ENCODE measurements around the gene SLC17A5.

The SLC17A5 gene

DNA sequence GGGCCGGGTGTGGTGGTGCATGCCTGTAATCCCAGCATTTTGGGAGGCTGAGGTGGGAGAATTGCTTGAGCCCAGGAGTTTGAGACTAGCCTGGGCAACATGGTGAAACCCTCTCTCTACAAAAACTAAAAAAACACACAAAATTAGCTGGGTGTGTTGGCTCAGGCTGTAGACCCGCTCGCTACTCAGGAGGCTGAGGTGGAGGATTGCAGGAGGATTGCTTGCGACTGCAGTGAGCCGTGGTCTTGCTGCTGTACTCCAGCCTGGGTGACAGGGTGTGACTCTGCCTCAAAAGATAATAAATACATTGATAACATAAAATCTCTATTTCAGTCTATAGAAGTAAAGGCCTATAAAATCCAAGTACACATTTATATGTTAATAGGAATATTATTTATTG, 49.3 kb downstream of the SLC17A5 start:
- no peak overlapping the region for H3K27ac ChIP-seq
- no peaks in the 10 kb centered on the region for H3K9me3 ChIP-seq (ENCODE audit: severe bottlenecking)
- TF ChIP-seq, protein P1, sequence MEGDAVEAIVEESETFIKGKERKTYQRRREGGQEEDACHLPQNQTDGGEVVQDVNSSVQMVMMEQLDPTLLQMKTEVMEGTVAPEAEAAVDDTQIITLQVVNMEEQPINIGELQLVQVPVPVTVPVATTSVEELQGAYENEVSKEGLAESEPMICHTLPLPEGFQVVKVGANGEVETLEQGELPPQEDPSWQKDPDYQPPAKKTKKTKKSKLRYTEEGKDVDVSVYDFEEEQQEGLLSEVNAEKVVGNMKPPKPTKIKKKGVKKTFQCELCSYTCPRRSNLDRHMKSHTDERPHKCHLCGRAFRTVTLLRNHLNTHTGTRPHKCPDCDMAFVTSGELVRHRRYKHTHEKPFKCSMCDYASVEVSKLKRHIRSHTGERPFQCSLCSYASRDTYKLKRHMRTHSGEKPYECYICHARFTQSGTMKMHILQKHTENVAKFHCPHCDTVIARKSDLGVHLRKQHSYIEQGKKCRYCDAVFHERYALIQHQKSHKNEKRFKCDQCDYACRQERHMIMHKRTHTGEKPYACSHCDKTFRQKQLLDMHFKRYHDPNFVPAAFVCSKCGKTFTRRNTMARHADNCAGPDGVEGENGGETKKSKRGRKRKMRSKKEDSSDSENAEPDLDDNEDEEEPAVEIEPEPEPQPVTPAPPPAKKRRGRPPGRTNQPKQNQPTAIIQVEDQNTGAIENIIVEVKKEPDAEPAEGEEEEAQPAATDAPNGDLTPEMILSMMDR (IDR thresholded peaks at IDR 0.05; ENCODE audit: low read depth, low read length) = no peak
- no peak overlapping the region for H3K4me3 ChIP-seq (ENCODE audit: low read depth, low read length)
- H3K36me3 ChIP-seq = peaks cover 6% of the 10 kb centered on the region
- H3K27me3 ChIP-seq (ENCODE audit: insufficient read depth, low read depth, severe bottlenecking) = no peaks in the 10 kb centered on the region
- DNase-seq = no peak

DNA sequence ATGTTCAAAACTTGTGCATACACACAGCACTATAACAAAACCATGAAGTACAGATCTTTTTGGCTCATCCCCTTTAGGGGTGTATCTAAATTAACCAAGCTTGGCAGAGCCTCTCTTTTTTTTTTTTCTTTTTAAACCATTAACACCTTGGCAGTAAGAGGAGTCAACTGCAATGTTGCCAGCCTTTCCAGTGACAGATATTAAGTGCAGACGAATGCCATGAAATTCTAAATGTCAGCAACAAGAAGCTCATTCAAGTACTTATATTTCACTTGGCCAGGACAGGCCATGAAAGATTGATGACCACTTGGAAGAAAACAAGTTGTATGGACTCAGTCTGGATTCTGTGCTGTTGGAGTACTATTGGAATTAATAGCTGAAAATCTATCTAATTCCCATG, 49.8 kb downstream of the SLC17A5 start:
- DNase-seq = no peak
- H3K27ac ChIP-seq = no peak overlapping the region
- TF ChIP-seq, protein P1 (IDR thresholded peaks at IDR 0.05; ENCODE audit: low read depth, low read length) = no peak

DNA sequence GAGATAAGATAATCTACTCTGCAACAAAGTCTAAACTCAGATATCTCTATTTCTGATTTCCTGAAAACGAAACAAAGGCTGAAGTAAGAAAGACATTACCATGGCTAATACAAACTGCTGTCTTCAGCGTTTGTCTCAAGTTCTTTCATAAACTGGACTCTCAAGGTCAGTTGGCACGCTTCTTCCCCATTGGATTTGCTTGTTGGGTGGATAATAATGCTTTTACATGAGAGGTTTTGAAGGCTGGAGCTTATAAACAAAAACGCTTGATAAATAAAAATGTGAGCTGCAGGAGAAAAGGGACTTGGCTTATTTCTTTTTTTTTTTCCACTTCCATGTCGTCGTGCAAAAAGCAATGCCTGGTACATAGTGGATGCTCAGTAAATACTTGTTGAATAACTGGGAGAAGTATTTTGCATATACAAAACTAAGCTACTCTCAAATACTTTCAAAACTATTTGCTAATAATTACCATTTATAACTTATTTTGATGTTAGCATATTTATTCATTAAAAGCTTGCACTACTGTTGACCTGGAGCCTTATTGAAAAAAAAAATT, 67.3 kb downstream of the SLC17A5 start:
- DNase-seq = no peak
- TF ChIP-seq, protein P1 (IDR thresholded peaks at IDR 0.05; ENCODE audit: low read depth, low read length) = no peak
- Histone ChIP-seq H3K36me3 (no peaks in the 10 kb centered on the region), H3K27ac (no peak overlapping the region), H3K27me3 (ENCODE audit: insufficient read depth, low read depth, severe bottlenecking) (no peaks in the 10 kb centered on the region), H3K9me3 (ENCODE audit: severe bottlenecking) (no peaks in the 10 kb centered on the region), H3K4me3 (ENCODE audit: low read depth, low read length) (no peak overlapping the region)

More for the DNA sequence above, 49.8 kb downstream of the SLC17A5 start:
- Histone ChIP-seq H3K36me3 (peaks cover 6% of the 10 kb centered on the region), H3K9me3 (ENCODE audit: severe bottlenecking) (no peaks in the 10 kb centered on the region), H3K27me3 (ENCODE audit: insufficient read depth, low read depth, severe bottlenecking) (no peaks in the 10 kb centered on the region), H3K4me3 (ENCODE audit: low read depth, low read length) (no peak overlapping the region)

DNA sequence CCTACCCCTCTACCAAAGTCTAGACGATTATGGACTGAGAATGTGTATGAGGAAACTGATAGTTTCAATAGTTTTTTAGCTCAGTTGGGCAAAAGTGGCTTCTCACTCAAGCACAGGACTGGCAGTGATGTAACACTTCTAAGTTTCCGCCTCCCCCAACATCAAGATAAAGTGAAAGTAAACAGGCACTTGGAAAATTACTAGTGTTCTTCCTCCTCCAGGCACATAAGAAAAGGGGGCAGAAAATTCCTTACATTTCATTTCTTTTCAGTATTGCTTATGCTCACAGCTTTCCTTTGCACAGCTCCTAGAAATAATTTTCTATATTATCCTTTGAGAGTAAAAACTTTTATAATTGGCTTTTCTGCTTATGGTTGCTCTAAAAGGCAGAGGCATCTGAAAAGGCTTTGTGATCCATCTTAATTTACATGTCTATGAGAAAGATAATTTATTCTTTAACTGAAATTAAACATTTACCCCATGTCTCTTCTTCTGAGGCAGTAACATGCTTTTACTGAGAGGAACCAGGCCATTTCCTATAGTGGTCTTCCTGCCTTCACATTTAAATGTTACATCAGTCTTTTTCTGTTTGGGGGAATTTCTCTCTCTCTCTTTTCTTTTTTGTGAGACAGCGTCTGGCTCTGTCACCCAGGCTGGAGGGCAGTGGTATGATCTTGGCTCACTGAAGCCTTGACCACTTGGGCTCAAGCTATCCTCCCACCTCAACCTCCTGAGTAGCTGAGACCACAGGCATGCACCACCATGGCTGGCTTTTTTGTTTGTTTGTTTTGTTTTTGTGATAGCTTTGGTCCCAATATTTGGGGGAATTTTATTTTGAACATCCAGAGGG, 68.0 kb downstream of the SLC17A5 start:
- no peaks in the 10 kb centered on the region for H3K27me3 ChIP-seq (ENCODE audit: insufficient read depth, low read depth, severe bottlenecking)
- DNase-seq = no peak
- no peaks in the 10 kb centered on the region for H3K36me3 ChIP-seq
- H3K4me3 ChIP-seq (ENCODE audit: low read depth, low read length) = no peak overlapping the region
- H3K27ac ChIP-seq = no peak overlapping the region
- TF ChIP-seq, protein P1 (IDR thresholded peaks at IDR 0.05; ENCODE audit: low read depth, low read length) = no peak
- no peaks in the 10 kb centered on the region for H3K9me3 ChIP-seq (ENCODE audit: severe bottlenecking)

DNA sequence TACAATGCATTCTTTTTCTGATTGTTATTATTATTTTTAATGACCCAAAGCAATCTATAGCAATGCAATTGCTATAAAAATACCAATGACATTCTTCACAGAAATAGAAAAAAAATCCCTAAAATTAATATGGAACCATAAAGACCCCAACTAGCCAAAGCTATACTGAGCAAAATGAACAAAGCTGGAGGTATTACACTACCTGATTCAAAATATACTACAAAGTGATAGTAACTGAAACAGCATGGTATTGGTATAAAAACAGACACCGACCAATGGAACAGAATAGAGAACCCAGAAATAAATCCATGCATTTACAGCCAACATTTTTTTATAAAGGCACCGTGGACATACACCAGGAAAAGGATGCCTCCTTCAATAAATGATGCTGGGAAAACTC, 72.5 kb downstream of the SLC17A5 start:
- Histone ChIP-seq H3K27ac (no peak overlapping the region), H3K36me3 (no peaks in the 10 kb centered on the region), H3K27me3 (ENCODE audit: insufficient read depth, low read depth, severe bottlenecking) (no peaks in the 10 kb centered on the region), H3K9me3 (ENCODE audit: severe bottlenecking) (no peaks in the 10 kb centered on the region), H3K4me3 (ENCODE audit: low read depth, low read length) (no peak overlapping the region)
- TF ChIP-seq, protein P1 (IDR thresholded peaks at IDR 0.05; ENCODE audit: low read depth, low read length) = no peak
- DNase-seq = no peak

Data from WERI-Rb-1 (cell line).